Breast epithelium (tissue), 3 donors: ENCODE results near the gene LMX1B.

Experiments used
- POLR2A ChIP-seq: fragments of 450-650 bp; IDR thresholded peaks from one replicate; pipeline ENCODE4 v1.6.1; 2016; ENCODE audit warnings: antibody characterized with exemption, mild to moderate bottlenecking, moderate library complexity
- TF ChIP-seq, protein P1 (sequence below), 3 donors: fragments of 450-650 bp; IDR thresholded peaks; one replicate each; pipeline ENCODE4 v1.5.1; 2016 to 2017; ENCODE audit warnings: antibody characterized with exemption in 3 of 3, mild to moderate bottlenecking in 3 of 3, moderate library complexity in 3 of 3

DNA sequence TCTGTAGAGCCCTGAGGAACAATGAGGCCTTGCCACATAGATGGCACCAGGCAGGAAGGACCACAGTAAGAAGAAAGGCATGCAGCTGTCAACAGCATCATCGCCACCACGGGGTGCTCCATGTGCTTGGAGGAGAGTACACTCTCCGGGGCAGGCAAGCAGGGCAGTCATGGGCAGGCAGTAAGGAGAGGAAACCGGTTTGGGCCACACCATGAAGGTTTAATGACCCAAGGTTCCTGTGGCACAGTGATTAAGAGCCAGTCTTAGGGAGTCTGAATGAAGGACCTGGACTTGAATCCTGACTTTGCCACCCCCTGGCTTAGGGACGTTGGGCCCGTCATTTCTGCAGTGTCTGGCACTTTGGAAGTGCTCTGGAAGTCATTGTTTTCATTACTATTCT, 110.5 kb downstream of the LMX1B start:
- no peak for TF ChIP-seq POLR2A
- TF ChIP-seq, protein P1, sequence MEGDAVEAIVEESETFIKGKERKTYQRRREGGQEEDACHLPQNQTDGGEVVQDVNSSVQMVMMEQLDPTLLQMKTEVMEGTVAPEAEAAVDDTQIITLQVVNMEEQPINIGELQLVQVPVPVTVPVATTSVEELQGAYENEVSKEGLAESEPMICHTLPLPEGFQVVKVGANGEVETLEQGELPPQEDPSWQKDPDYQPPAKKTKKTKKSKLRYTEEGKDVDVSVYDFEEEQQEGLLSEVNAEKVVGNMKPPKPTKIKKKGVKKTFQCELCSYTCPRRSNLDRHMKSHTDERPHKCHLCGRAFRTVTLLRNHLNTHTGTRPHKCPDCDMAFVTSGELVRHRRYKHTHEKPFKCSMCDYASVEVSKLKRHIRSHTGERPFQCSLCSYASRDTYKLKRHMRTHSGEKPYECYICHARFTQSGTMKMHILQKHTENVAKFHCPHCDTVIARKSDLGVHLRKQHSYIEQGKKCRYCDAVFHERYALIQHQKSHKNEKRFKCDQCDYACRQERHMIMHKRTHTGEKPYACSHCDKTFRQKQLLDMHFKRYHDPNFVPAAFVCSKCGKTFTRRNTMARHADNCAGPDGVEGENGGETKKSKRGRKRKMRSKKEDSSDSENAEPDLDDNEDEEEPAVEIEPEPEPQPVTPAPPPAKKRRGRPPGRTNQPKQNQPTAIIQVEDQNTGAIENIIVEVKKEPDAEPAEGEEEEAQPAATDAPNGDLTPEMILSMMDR (IDR thresholded peaks at IDR 0.05) = no peak
